Activated T-helper 17 cell treated with anti-CD3 and anti-CD28 coated beads, Interleukin-2, amount 50 U/mL, for 72 hours (primary cell): ENCODE measurements around the gene ERICH4. TPM values are rescaled to one million over a fixed set of nuclear protein-coding genes. Genes with fewer than 3 reads are reported as not detected.
A peak's percentile ranks its signal among the peaks of the same experiment; 100 is the strongest.

Experiments
- ATAC-seq: fragments of 150-1000 bp; cut with Tn5 transposase; replicated peaks from 2 replicates; pipeline ENCODE4 v1.10.0; 2021; ENCODE audit warnings: mild to moderate bottlenecking, moderate library complexity
- H3K27ac Mint-ChIP-seq: one replicate; pipeline ENCODE4 v1.8.0; 2022; ENCODE audit warnings: mixed read lengths
- H3K27me3 Mint-ChIP-seq: one replicate; pipeline ENCODE4 v1.8.0; 2022; ENCODE audit warnings: mixed read lengths
- H3K36me3 Mint-ChIP-seq: one replicate; pipeline ENCODE4 v1.8.0; 2022; ENCODE audit warnings: low read depth, mild to moderate bottlenecking, mixed read lengths
- H3K4me1 Mint-ChIP-seq: one replicate; pipeline ENCODE4 v1.8.0; 2022; ENCODE audit warnings: mixed read lengths
- H3K4me3 Mint-ChIP-seq: one replicate; pipeline ENCODE4 v1.8.0; 2022; ENCODE audit warnings: mild to moderate bottlenecking, mixed read lengths
- H3K9me3 Mint-ChIP-seq: one replicate; pipeline ENCODE4 v1.8.0; 2022; ENCODE audit warnings: mixed read lengths
- total RNA-seq, 2 donors: library from RNA; stranded (reverse); gene quantifications; one replicate each; pipeline ENCODE4 v1.2.3, GENCODE V29; 2022

ERICH4 gene
- total RNA-seq = not detected

- peaks cover 6% of the 10 kb centered on the region for H3K27me3 Mint-ChIP-seq
- no peaks in the 10 kb centered on the region for H3K36me3 Mint-ChIP-seq
- peak within 1 kb of the TSS; percentile 16 for H3K27ac Mint-ChIP-seq
- no peak within 1 kb of the TSS for H3K4me3 Mint-ChIP-seq
- ATAC-seq = no peak
- H3K9me3 Mint-ChIP-seq = no peaks in the 10 kb centered on the region
- peaks cover 4% of the 10 kb centered on the region for H3K4me1 Mint-ChIP-seq
These were observed at the start of gene ERICH4 for GRCh38 chr19:41442473-41443355. Gene ERICH4 (plus strand): TSS chr19:41443156. CDS start chr19:41443170, 14 bp downstream.

- Mint-ChIP-seq H3K27me3 (no peaks in the 10 kb centered on the region), H3K36me3 (peaks cover 67% of the 10 kb centered on the region), H3K4me1 (peaks cover 24% of the 10 kb centered on the region), H3K27ac (peak overlapping the region; percentile 100), H3K9me3 (no peaks in the 10 kb centered on the region), H3K4me3 (peak overlapping the region; percentile 100)
- no peak for ATAC-seq
These were observed 47.6 kb upstream of the ERICH4 start for GRCh38 chr19:41395355-41395754.

- peak; percentile 100 for ATAC-seq
- peak within 1 kb of the TSS; percentile 100 for H3K4me3 Mint-ChIP-seq
- peaks cover 24% of the 10 kb centered on the region for H3K4me1 Mint-ChIP-seq
- H3K27ac Mint-ChIP-seq = peak within 1 kb of the TSS; percentile 100
- no peaks in the 10 kb centered on the region for H3K27me3 Mint-ChIP-seq
- peaks cover 54% of the 10 kb centered on the region for H3K36me3 Mint-ChIP-seq
- no peaks in the 10 kb centered on the region for H3K9me3 Mint-ChIP-seq
These were observed 45.6 kb upstream of the ERICH4 start, which contains the start of the genes BCKDHA and EXOSC5 for GRCh38 chr19:41397086-41398049. Gene BCKDHA (plus strand): TSS chr19:41397818. CDS start chr19:41397828, 10 bp downstream. Gene EXOSC5 (minus strand): TSS chr19:41397359. CDS start chr19:41397328, 31 bp downstream.

GRCh38 chr19:41398050-41398418, 44.9 kb upstream of the ERICH4 start:
- Mint-ChIP-seq H3K36me3 (peaks cover 48% of the 10 kb centered on the region), H3K4me1 (peaks cover 24% of the 10 kb centered on the region), H3K4me3 (peak overlapping the region; percentile 100), H3K27me3 (no peaks in the 10 kb centered on the region), H3K9me3 (no peaks in the 10 kb centered on the region), H3K27ac (peak overlapping the region; percentile 100)
- no peak for ATAC-seq

- peak overlapping the region; percentile 100 for H3K27ac Mint-ChIP-seq
- ATAC-seq = no peak
These were observed 44.4 kb upstream of the ERICH4 start for GRCh38 chr19:41398598-41398997.

GRCh38 chr19:41399091-41399490, 43.9 kb upstream of the ERICH4 start:
- Mint-ChIP-seq H3K27ac (peak overlapping the region; percentile 100), H3K27me3 (no peaks in the 10 kb centered on the region), H3K9me3 (no peaks in the 10 kb centered on the region), H3K36me3 (peaks cover 45% of the 10 kb centered on the region), H3K4me3 (peak overlapping the region; percentile 100), H3K4me1 (peaks cover 24% of the 10 kb centered on the region)
- no peak for ATAC-seq

More at GRCh38 chr19:41398598-41398997, 44.4 kb upstream of the ERICH4 start:
- H3K27me3 Mint-ChIP-seq = no peaks in the 10 kb centered on the region
- peaks cover 24% of the 10 kb centered on the region for H3K4me1 Mint-ChIP-seq
- H3K4me3 Mint-ChIP-seq = peak overlapping the region; percentile 100
- H3K9me3 Mint-ChIP-seq = no peaks in the 10 kb centered on the region
- H3K36me3 Mint-ChIP-seq = peaks cover 45% of the 10 kb centered on the region

- H3K4me3 Mint-ChIP-seq = peak overlapping the region; percentile 100
- H3K27me3 Mint-ChIP-seq = no peaks in the 10 kb centered on the region
- H3K9me3 Mint-ChIP-seq = no peaks in the 10 kb centered on the region
- H3K27ac Mint-ChIP-seq = peak overlapping the region; percentile 100
- peaks cover 24% of the 10 kb centered on the region for H3K4me1 Mint-ChIP-seq
- no peak for ATAC-seq
- peaks cover 45% of the 10 kb centered on the region for H3K36me3 Mint-ChIP-seq
These were observed 43.4 kb upstream of the ERICH4 start for GRCh38 chr19:41399525-41399924.

GRCh38 chr19:41401483-41401882, 41.5 kb upstream of the ERICH4 start:
- no peaks in the 10 kb centered on the region for H3K9me3 Mint-ChIP-seq
- H3K4me1 Mint-ChIP-seq = peaks cover 14% of the 10 kb centered on the region
- no peak for ATAC-seq

GRCh38 chr19:41402010-41402409, 40.9 kb upstream of the ERICH4 start:
- H3K27me3 Mint-ChIP-seq = no peaks in the 10 kb centered on the region
- H3K36me3 Mint-ChIP-seq = peaks cover 35% of the 10 kb centered on the region
- H3K27ac Mint-ChIP-seq = no peak overlapping the region
- no peaks in the 10 kb centered on the region for H3K9me3 Mint-ChIP-seq
- no peak overlapping the region for H3K4me3 Mint-ChIP-seq
- peaks cover 14% of the 10 kb centered on the region for H3K4me1 Mint-ChIP-seq
- ATAC-seq = no peak

More at GRCh38 chr19:41401483-41401882, 41.5 kb upstream of the ERICH4 start:
- peak overlapping the region; percentile 21 for H3K27ac Mint-ChIP-seq
- H3K4me3 Mint-ChIP-seq = no peak overlapping the region
- no peaks in the 10 kb centered on the region for H3K27me3 Mint-ChIP-seq
- H3K36me3 Mint-ChIP-seq = peaks cover 36% of the 10 kb centered on the region

- Mint-ChIP-seq H3K27ac (no peak overlapping the region), H3K4me3 (no peak overlapping the region), H3K9me3 (no peaks in the 10 kb centered on the region), H3K36me3 (peaks cover 21% of the 10 kb centered on the region), H3K4me1 (peaks cover 7% of the 10 kb centered on the region), H3K27me3 (no peaks in the 10 kb centered on the region)
- no peak for ATAC-seq
These were observed 39.6 kb upstream of the ERICH4 start for GRCh38 chr19:41403181-41403970.

- ATAC-seq = no peak
- no peaks in the 10 kb centered on the region for H3K9me3 Mint-ChIP-seq
- no peak overlapping the region for H3K27ac Mint-ChIP-seq
These were observed 37.2 kb upstream of the ERICH4 start for GRCh38 chr19:41405776-41406175.

GRCh38 chr19:41407271-41407670, 35.7 kb upstream of the ERICH4 start:
- H3K36me3 Mint-ChIP-seq = peaks cover 18% of the 10 kb centered on the region
- peaks cover 8% of the 10 kb centered on the region for H3K4me1 Mint-ChIP-seq
- H3K27ac Mint-ChIP-seq = no peak overlapping the region
- H3K4me3 Mint-ChIP-seq = no peak overlapping the region
- no peaks in the 10 kb centered on the region for H3K9me3 Mint-ChIP-seq
- ATAC-seq = no peak
- no peaks in the 10 kb centered on the region for H3K27me3 Mint-ChIP-seq

More at GRCh38 chr19:41405776-41406175, 37.2 kb upstream of the ERICH4 start:
- Mint-ChIP-seq H3K4me1 (peaks cover 8% of the 10 kb centered on the region), H3K27me3 (no peaks in the 10 kb centered on the region), H3K36me3 (peaks cover 18% of the 10 kb centered on the region), H3K4me3 (no peak overlapping the region)

- Mint-ChIP-seq H3K4me1 (peaks cover 8% of the 10 kb centered on the region), H3K9me3 (no peaks in the 10 kb centered on the region), H3K36me3 (peaks cover 25% of the 10 kb centered on the region), H3K27me3 (no peaks in the 10 kb centered on the region), H3K4me3 (no peak overlapping the region), H3K27ac (no peak overlapping the region)
- ATAC-seq = no peak
These were observed 34.7 kb upstream of the ERICH4 start for GRCh38 chr19:41408256-41408655.
